SK-N-SH (cell line): ENCODE results near the gene RPS6KC1. TPM values are rescaled to one million over a fixed set of nuclear protein-coding genes. Genes with fewer than 3 reads are reported as not detected.

Experiments
- CTCF ChIA-PET: fragments of 300-600, 350-600 bp; formaldehyde crosslinking; extraction: SDS; loops from one replicate; lab custom pipeline; 2021; lab: Yijun Ruan, JAX
- POLR2A ChIA-PET: fragments of 350-600 bp; sonication (Branson Sonifier 250); formaldehyde crosslinking; extraction: SDS; loops from one replicate; lab custom pipeline; 2020; ENCODE audit warnings: antibody characterized with exemption, inconsistent platforms; lab: Yijun Ruan, JAX
- DNase-seq: peaks from one replicate; pipeline ENCODE4 v3.0.0; 2012
- H2AFZ ChIP-seq: fragments of 200-600 bp; sonication (generic); 2 replicates; pipeline ENCODE4 v1.8.1; 2016; ENCODE audit warnings: antibody characterized with exemption, mild to moderate bottlenecking, low read depth
- H3F3A ChIP-seq: fragments of 200-600 bp; sonication (generic); replicated peaks from 2 replicates; pipeline ENCODE3; 2016; ENCODE audit warnings: antibody characterized with exemption, mild to moderate bottlenecking; ENCODE audit not compliant: insufficient read depth
- H3K27ac ChIP-seq, 2 experiments: fragments of 200-500 bp in 1 of 2; fragments of 200-600 bp in 1 of 2; sonication (Bioruptor generic) in 1 of 2; sonication (generic), shearing (Covaris generic) in 1 of 2; 2 replicates each; pipeline versions ENCODE4 v1.5.1 to v1.6.1; 2014 to 2016; ENCODE audit warnings: low read depth in 2 of 2, inconsistent platforms in 1 of 2, low read length in 1 of 2, mild to moderate bottlenecking in 1 of 2, mixed read lengths in 1 of 2
- H3K27me3 ChIP-seq: fragments of 200-600 bp; sonication (generic), shearing (Covaris generic); 2 replicates; pipeline ENCODE4 v1.6.1; 2016; ENCODE audit warnings: mixed run types; ENCODE audit not compliant: insufficient read depth
- H3K36me3 ChIP-seq, 2 experiments: fragments of 200-500 bp in 1 of 2; fragments of 200-600 bp in 1 of 2; sonication (Bioruptor generic) in 1 of 2; sonication (generic) in 1 of 2; replicated peaks in 1 of 2; 2 replicates each; pipeline versions ENCODE3 to v1.5.1; 2014 to 2016; ENCODE audit warnings: low read length in 1 of 2, mild to moderate bottlenecking in 1 of 2; ENCODE audit not compliant: insufficient read depth in 2 of 2, control insufficient read depth in 1 of 2
- H3K4me1 ChIP-seq, 2 experiments: fragments of 200-500 bp in 1 of 2; fragments of 200-600 bp in 1 of 2; sonication (Bioruptor generic) in 1 of 2; sonication (generic), shearing (Covaris generic) in 1 of 2; 2 replicates each; pipeline versions ENCODE4 v1.5.1 to v1.6.1; 2014 to 2016; ENCODE audit warnings: low read depth in 1 of 2, low read length in 1 of 2, mixed run types in 1 of 2; ENCODE audit not compliant: insufficient read depth in 2 of 2, control insufficient read depth in 1 of 2
- H3K4me2 ChIP-seq: fragments of 200-600 bp; sonication (generic), shearing (Covaris generic); 2 replicates; pipeline ENCODE4 v1.6.1; 2017; ENCODE audit warnings: mixed run types
- H3K4me3 ChIP-seq, 2 experiments: fragments of 200-500 bp in 1 of 2; fragments of 200-600 bp in 1 of 2; sonication (Bioruptor generic) in 1 of 2; sonication (generic), shearing (Covaris generic) in 1 of 2; 2 replicates each; pipeline versions ENCODE4 v1.5.1 to v1.8.1; 2014 to 2016; ENCODE audit warnings: low read depth in 2 of 2, inconsistent platforms in 1 of 2, low read length in 1 of 2, mild to moderate bottlenecking in 1 of 2, mixed read lengths in 1 of 2, moderate library complexity in 1 of 2
- H3K79me2 ChIP-seq: fragments of 200-600 bp; sonication (generic); 2 replicates; pipeline ENCODE4 v1.8.1; 2017; ENCODE audit warnings: mild to moderate bottlenecking; ENCODE audit not compliant: insufficient read depth
- H3K9ac ChIP-seq: fragments of 200-600 bp; sonication (generic); 2 replicates; pipeline ENCODE4 v1.6.1; 2017; ENCODE audit warnings: mixed run types
- H3K9me2 ChIP-seq: fragments of 200-600 bp; sonication (generic); 2 replicates; pipeline ENCODE4 v1.6.1; 2017; ENCODE audit warnings: mixed run types
- H3K9me3 ChIP-seq: fragments of 200-600 bp; sonication (generic); 2 replicates; pipeline ENCODE4 v1.6.1; 2017; ENCODE audit warnings: mixed run types, mild to moderate bottlenecking, moderate library complexity
- H4K20me1 ChIP-seq: fragments of 200-600 bp; sonication (generic); 2 replicates; pipeline ENCODE4 v1.6.1; 2017; ENCODE audit warnings: mild to moderate bottlenecking, mixed run types; ENCODE audit not compliant: insufficient read depth
- CTCF ChIP-seq: fragments of 200-600 bp; sonication (generic); IDR thresholded peaks from 2 replicates; pipeline ENCODE4 v1.6.1; 2017; ENCODE audit warnings: antibody characterized with exemption, mild to moderate bottlenecking, moderate library complexity
- ELF1 ChIP-seq: IDR thresholded peaks from 2 replicates; pipeline ENCODE4 v1.4.0; 2012
- EZH2phosphoT487 ChIP-seq: fragments of 200-600 bp; sonication (generic); IDR thresholded peaks from 2 replicates; pipeline ENCODE4 v1.6.1; 2017; ENCODE audit warnings: low read depth, mixed run types, mild to moderate bottlenecking, antibody characterized with exemption, moderate library complexity, borderline replicate concordance
- FOSL2 ChIP-seq: IDR thresholded peaks from 2 replicates; pipeline ENCODE4 v1.4.0; 2012; ENCODE audit warnings: low read depth, mild to moderate bottlenecking, moderate library complexity, borderline replicate concordance
- FOXJ3 ChIP-seq: sonication (generic); formaldehyde crosslinking; IDR thresholded peaks from 2 replicates; pipeline ENCODE4 v1.5.1; 2020; ENCODE audit warnings: mild to moderate bottlenecking, missing genetic modification reagents
- GATA2 ChIP-seq: sonication (generic); formaldehyde crosslinking; IDR thresholded peaks from 2 replicates; pipeline ENCODE4 v1.5.0; 2020; ENCODE audit warnings: mild to moderate bottlenecking, missing genetic modification reagents
- JUND ChIP-seq: IDR thresholded peaks from 2 replicates; pipeline ENCODE4 v1.4.0; 2012
- MAX ChIP-seq: IDR thresholded peaks from 2 replicates; pipeline ENCODE4 v1.4.0; 2012; ENCODE audit warnings: low read depth
- NFIC ChIP-seq: IDR thresholded peaks from 2 replicates; pipeline ENCODE4 v1.4.0; 2012; ENCODE audit warnings: borderline replicate concordance
- PBX3 ChIP-seq: IDR thresholded peaks from 2 replicates; pipeline ENCODE4; 2012
- RAD21 ChIP-seq: IDR thresholded peaks from 2 replicates; pipeline ENCODE4 v1.6.1; 2012; ENCODE audit warnings: mild to moderate bottlenecking, low read length
- RCOR1 ChIP-seq: fragments of 150-350 bp; IDR thresholded peaks from 2 replicates; pipeline ENCODE4 v1.6.1; 2017; ENCODE audit warnings: antibody characterized with exemption, low read length
- REST ChIP-seq: IDR thresholded peaks from 2 replicates; pipeline ENCODE4 v1.6.1; 2012; ENCODE audit warnings: mild to moderate bottlenecking, low read depth, low read length, moderate library complexity
- RFX5 ChIP-seq: IDR thresholded peaks from 2 replicates; pipeline ENCODE4 v1.6.1; 2012; ENCODE audit warnings: mild to moderate bottlenecking, improper control_type of control experiment, low read length
- SIN3A ChIP-seq: IDR thresholded peaks from 2 replicates; pipeline ENCODE4 v1.6.1; 2012; ENCODE audit warnings: low read depth, mild to moderate bottlenecking, low read length, moderate library complexity, borderline replicate concordance
- SMC3 ChIP-seq: IDR thresholded peaks from 2 replicates; pipeline ENCODE4 v1.6.1; 2012; ENCODE audit warnings: low read depth, low read length, improper control_type of control experiment
- USF1 ChIP-seq: IDR thresholded peaks from 2 replicates; pipeline ENCODE4 v1.4.0; 2012; ENCODE audit warnings: low read depth, borderline replicate concordance
- WGBS: methylation state at CpG from one replicate; pipeline ENCODE4 v1.1.6; 2017; ENCODE audit warnings: low lambda C conversion rate; 5-methylcytosine and 5-hydroxymethylcytosine counted together
- polyA plus RNA-seq, 3 experiments: library from polyadenylated mRNA; depleted of rRNA; stranded (reverse); fragments of >200 nt; gene quantifications; 2 replicates each; pipeline ENCODE4 v1.2.3, GENCODE V29; 2012

RPS6KC1 gene
- polyA plus RNA-seq, 1 of the 3 experiments (the other 2 are of a cell fraction): 7.8 TPM

- no peak overlapping the region for H3K9ac ChIP-seq
- DNase-seq: no peak
- ChIA-PET CTCF (interaction anchor here (1.1 to 1.8 kb wide), 3 partner anchors 66 to 1086 kb away, joined by 3 to 12 read pairs (median 6); no protein-coding TSS in a partner anchor), POLR2A (no interaction called here)
- no peaks in the 10 kb centered on the region for H3F3A ChIP-seq
- no peaks in the 10 kb centered on the region; a peak in 1 of 4 replicates for H3K4me1 ChIP-seq
- H3K4me2 ChIP-seq: no peak overlapping the region
- H3K27ac ChIP-seq: no peak overlapping the region
- H3K36me3 ChIP-seq: peaks cover 16 to 59% of the 10 kb centered on the region in 2 experiments
- H3K27me3 ChIP-seq: no peaks in the 10 kb centered on the region
- no peaks in the 10 kb centered on the region for H3K9me2 ChIP-seq
- H4K20me1 ChIP-seq: no peaks in the 10 kb centered on the region
- 92% methylated on average over 1 of the region's 1 CpG for WGBS
- no peaks in the 10 kb centered on the region for H3K9me3 ChIP-seq
- H2AFZ ChIP-seq: no peak overlapping the region
- TF ChIP-seq FOSL2: no peak
- no peak for TF ChIP-seq SMC3
- no peak for TF ChIP-seq NFIC
- no peak for TF ChIP-seq MAX
- no peak for TF ChIP-seq FOXJ3 (CRISPR knock-in tag)
- TF ChIP-seq RCOR1: no peak
- TF ChIP-seq USF1: no peak
- no peak for TF ChIP-seq GATA2 (CRISPR knock-in tag)
- TF ChIP-seq ELF1: no peak
- TF ChIP-seq CTCF: no peak
- no peak for TF ChIP-seq JUND
- no peak for TF ChIP-seq RFX5
- no peak for TF ChIP-seq PBX3
- TF ChIP-seq EZH2phosphoT487: no peak
- H3K79me2 ChIP-seq: no peaks in the 10 kb centered on the region
- H3K4me3 ChIP-seq: no peak overlapping the region
Observed at GRCh38 chr1:213242883-213243282, 191.8 kb downstream of the RPS6KC1 start.

- no peaks in the 10 kb centered on the region for H3F3A ChIP-seq
- 59% methylated on average over 3 of the region's 3 CpGs for WGBS
- no peak overlapping the region for H3K9ac ChIP-seq
- no peaks in the 10 kb centered on the region for H3K9me3 ChIP-seq
- no peak overlapping the region for H3K4me2 ChIP-seq
- H3K4me1 ChIP-seq: no peaks in the 10 kb centered on the region; a peak in 1 of 4 replicates
- peaks cover 13 to 65% of the 10 kb centered on the region in 2 experiments for H3K36me3 ChIP-seq
- H3K27me3 ChIP-seq: no peaks in the 10 kb centered on the region
- CTCF ChIA-PET: interaction anchor here (0.6 to 3.1 kb wide), 36 partner anchors 13 to 1087 kb away, joined by 3 to 18 read pairs (median 4); partner anchors contain the start of gene PROX1
- H2AFZ ChIP-seq: no peak overlapping the region
- H3K9me2 ChIP-seq: no peaks in the 10 kb centered on the region
- POLR2A ChIA-PET: no interaction called here
- H3K4me3 ChIP-seq: no peak overlapping the region; a peak in 1 of 4 replicates
- peak; percentile 16 for DNase-seq
- H3K79me2 ChIP-seq: no peaks in the 10 kb centered on the region
- no peaks in the 10 kb centered on the region for H4K20me1 ChIP-seq
- no peak overlapping the region; a peak in 1 of 4 replicates for H3K27ac ChIP-seq
- TF ChIP-seq RAD21 (peak; percentile 85), USF1 (no peak), SMC3 (peak; percentile 43; the same call in 1 of the 2 replicates), REST (no peak), CTCF (peak; percentile 90), SIN3A (no peak)
Observed at GRCh38 chr1:213244664-213245091, 193.6 kb downstream of the RPS6KC1 start.
